K562 (cell line): ENCODE data around the gene PEX5L. TPM values are rescaled to one million over a fixed set of nuclear protein-coding genes. Genes with fewer than 3 reads are reported as not detected.

Experiments used
- RAD21 ChIP-seq, 2 experiments: fragments of 250-450 bp in 1 of 2; fragments of 450-650 bp in 1 of 2; sonication (Bioruptor Pico) in 1 of 2; formaldehyde crosslinking in 1 of 2; IDR thresholded peaks in 1 of 2; conservative IDR thresholded peaks in 1 of 2; 2 replicates each; pipeline versions ENCODE4 v1.4.0 to v1.8.0; 2020 to 2022; ENCODE audit warnings: mild to moderate bottlenecking in 2 of 2, moderate library complexity in 1 of 2
- polyA plus RNA-seq, 8 experiments: library from polyadenylated mRNA; depleted of rRNA in 4 of 8; stranded (reverse) in 5 of 8; unstranded in 3 of 8; fragments of >200 nt; fragmentation: Nextera tagmentation in 2 of 8; fragmentation: Illumina TruSeq in 1 of 8; extraction: Ambion mirVana in 2 of 8; extraction: Trizol in 1 of 8; gene quantifications; 2 replicates each; pipeline versions ENCODE4 v1.2.1 to v1.2.3, GENCODE V29; 2011 to 2014; ENCODE audit warnings: inconsistent platforms in 1 of 8, missing spikeins in 1 of 8
- total RNA-seq, 7 experiments: library from RNA; depleted of rRNA in 6 of 7; stranded (reverse); fragments of >200 nt in 6 of 7; fragmentation: Illumina TruSeq in 2 of 7; extraction: Trizol in 2 of 7; gene quantifications; 2 replicates each; pipeline versions ENCODE4 v1.2.1 to v1.2.3, GENCODE V29; 2011 to 2021; ENCODE audit warnings: low replicate concordance in 1 of 7
- TF ChIP-seq, protein P1 (sequence below), 2 experiments: fragments of 450-650 bp; formaldehyde crosslinking in 1 of 2; IDR thresholded peaks; 2 replicates each; pipeline versions ENCODE4 v1.4.0 to v1.6.1; 2014 to 2020; ENCODE audit warnings: mild to moderate bottlenecking in 2 of 2, borderline replicate concordance in 1 of 2, low read depth in 1 of 2

The PEX5L gene
- total and polyA plus RNA-seq, 9 of the 15 experiments (the other 6 are each of a cell fraction or from before 2014, with no cell fraction given), result not detected

DNA sequence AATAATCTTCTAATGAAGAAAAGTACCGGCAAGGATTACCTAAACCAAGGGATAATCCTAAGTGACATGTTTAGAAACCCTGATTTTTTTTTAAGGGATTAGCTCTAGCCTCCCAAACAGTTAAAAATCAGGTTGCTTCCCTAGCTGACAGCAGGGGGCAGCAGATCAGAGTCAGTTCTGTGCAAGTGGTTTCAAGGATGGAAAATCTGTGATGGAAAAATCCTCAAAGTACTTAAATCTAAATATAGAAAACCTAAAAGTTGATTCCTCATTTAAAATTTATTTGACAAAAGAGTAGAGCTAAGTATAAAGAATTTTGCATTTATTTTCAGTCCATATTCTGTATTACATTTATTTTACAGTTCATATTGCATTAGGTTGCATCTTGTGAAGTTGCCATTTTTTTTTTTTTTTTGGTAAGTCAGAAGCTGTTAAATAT, 107.6 kb downstream of the PEX5L start (continued):
- TF ChIP-seq, protein P1, sequence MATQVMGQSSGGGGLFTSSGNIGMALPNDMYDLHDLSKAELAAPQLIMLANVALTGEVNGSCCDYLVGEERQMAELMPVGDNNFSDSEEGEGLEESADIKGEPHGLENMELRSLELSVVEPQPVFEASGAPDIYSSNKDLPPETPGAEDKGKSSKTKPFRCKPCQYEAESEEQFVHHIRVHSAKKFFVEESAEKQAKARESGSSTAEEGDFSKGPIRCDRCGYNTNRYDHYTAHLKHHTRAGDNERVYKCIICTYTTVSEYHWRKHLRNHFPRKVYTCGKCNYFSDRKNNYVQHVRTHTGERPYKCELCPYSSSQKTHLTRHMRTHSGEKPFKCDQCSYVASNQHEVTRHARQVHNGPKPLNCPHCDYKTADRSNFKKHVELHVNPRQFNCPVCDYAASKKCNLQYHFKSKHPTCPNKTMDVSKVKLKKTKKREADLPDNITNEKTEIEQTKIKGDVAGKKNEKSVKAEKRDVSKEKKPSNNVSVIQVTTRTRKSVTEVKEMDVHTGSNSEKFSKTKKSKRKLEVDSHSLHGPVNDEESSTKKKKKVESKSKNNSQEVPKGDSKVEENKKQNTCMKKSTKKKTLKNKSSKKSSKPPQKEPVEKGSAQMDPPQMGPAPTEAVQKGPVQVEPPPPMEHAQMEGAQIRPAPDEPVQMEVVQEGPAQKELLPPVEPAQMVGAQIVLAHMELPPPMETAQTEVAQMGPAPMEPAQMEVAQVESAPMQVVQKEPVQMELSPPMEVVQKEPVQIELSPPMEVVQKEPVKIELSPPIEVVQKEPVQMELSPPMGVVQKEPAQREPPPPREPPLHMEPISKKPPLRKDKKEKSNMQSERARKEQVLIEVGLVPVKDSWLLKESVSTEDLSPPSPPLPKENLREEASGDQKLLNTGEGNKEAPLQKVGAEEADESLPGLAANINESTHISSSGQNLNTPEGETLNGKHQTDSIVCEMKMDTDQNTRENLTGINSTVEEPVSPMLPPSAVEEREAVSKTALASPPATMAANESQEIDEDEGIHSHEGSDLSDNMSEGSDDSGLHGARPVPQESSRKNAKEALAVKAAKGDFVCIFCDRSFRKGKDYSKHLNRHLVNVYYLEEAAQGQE (IDR thresholded peaks at IDR 0.05; ENCODE audit: borderline replicate concordance), result peak; percentile 24; the same call in 1 of the 2 replicates
- TF ChIP-seq, protein P1 (CRISPR knock-in tag; IDR thresholded peaks at IDR 0.05; ENCODE audit: low read depth), result no peak
- peak; percentile 28 to 59 for TF ChIP-seq RAD21 (CRISPR knock-in tag; conservative IDR thresholded peaks at IDR 0.05 in 1 of 2, IDR thresholded peaks at IDR 0.05 in 1 of 2)
